Activated CD4-positive, alpha-beta T cell treated with anti-CD3 and anti-CD28 coated beads for 48 hours (primary cell): ENCODE data around the gene HSPB6.

Source experiments
- DNase-seq: peaks from one replicate; pipeline ENCODE4 v3.0.0-alpha.2; 2020

Gene HSPB6

DNA sequence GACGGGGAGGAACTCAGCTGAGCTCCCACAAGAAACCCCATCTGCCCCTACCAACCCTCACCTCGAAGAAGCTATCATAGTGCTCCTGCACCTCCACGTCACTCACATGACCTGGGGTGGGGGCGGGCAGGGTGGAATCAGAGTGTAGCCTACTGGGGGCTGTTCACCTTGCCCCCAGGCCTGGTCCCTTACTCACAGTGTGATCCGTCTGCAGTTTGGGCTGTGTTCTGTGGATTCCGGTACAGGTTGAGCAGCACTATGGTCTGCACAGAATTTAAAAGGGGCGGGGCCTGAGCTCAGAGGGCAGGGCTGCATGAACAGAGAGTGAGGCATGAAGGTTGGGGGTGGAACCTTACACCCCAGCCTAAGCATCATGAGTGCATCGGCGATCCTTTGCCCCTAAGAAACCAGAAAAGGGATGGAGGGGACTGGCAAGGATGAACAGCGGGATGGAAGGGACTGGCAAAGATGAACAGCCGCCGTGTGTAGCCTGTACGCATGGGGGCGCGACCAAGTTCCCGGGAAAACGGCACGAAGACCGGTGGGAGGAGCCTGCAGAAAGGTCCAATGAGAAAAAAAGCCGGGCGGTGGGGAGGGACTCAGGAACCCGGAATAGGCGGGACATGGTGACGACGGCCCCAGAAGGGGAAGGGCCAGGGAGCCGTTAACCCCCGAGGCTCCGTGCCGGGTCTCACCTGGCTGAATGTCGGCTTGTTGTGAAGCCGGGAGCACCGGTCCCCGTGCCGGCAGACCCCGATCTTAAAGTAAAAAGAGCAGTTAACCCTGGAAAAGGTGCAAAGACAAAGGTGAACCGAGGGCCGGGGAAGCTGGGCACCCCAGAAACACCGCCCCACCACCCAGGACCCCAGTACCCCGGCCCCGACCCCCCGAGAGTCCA lies 12.2 kb downstream of the HSPB6 start:
- peak; percentile 95 for DNase-seq

DNA sequence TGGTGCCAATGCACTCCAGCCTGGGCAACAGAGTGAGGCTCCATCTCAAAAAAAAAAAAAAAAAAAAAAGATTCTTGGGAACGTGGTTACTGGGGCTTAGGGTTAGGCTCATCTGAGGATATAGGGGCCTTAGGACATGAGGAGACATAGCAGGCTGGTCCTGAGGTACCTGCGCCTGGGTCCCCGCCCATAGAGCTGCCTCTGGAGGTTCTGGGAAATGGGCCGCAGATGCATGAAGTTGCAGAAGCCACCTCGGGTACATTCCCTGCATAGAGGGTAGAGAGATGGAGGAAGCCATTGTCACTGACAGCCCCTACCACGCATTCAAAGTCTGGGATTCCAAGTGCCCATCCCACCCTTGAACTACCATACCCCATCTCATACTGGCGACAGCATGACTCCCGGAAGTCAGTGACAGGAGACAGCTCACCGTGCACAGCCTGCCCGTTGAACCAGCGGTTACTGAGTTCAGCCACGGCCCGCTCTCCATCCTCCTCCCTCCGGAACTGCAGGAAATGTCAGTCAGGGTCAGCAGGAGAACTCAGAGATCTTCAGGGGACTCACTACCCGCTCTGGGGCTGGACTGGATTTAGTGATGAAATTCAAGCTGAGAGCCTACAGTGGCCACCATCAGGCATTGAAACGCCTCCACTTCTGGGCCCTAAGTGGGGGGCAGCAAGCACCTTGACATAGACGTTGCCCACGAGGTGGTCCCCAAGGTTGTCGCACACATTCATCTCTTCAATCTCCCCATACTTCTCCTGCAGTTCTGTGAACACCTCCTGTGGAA lies 13.0 kb downstream of the HSPB6 start:
- no peak for DNase-seq

DNA sequence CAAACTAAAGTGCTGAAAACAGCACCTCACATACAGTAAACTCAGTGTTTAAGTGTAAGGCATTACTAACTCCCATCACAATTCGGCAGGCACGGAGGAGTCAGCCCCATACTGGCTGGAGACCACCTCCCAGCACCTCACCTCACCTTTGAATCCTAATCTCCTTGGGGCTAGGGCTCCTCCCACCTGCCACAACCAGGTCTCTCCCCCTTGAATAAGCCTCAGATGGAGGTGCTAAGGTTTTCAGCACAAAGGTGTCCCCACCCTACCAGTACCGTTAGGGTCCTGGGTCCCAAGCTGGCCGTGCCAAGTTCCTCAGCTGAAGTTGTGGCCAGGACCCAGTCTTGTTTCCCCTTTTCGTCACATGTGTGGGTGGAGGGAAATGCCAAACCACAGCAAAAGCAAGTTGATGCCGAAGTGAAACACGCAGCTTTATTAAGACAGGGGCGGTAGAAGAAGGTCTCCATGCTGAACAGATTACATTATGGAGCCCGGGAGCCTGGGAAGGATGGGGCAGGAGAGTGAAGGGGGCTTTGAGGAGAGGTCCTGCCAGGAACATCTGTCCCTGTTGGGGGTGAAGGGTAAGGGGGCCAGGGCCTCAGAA lies 14.6 kb downstream of the HSPB6 start, which contains the start of gene IGFLR1:
Gene IGFLR1, minus strand, starts transcription at position 332 of the 604 bp plus-strand sequence. CDS start 1,272 bp downstream, outside the sequence.
- peak; percentile 82 for DNase-seq

DNA sequence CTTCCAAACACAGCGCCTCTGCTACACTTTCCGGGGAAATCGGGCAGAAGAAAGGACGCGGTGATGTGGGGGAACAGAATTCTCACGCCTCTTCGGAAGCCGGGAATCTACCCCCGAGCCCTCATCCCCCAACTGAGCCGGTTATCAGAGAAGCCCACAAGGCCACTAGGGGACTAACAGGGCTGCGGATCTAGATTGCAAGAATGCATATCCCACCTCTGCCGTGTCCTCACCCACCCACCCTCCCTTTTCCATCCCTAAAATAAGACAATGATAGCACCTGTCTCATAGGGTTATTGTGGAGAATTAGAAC lies 15.7 kb downstream of the HSPB6 start:
- DNase-seq = no peak

DNA sequence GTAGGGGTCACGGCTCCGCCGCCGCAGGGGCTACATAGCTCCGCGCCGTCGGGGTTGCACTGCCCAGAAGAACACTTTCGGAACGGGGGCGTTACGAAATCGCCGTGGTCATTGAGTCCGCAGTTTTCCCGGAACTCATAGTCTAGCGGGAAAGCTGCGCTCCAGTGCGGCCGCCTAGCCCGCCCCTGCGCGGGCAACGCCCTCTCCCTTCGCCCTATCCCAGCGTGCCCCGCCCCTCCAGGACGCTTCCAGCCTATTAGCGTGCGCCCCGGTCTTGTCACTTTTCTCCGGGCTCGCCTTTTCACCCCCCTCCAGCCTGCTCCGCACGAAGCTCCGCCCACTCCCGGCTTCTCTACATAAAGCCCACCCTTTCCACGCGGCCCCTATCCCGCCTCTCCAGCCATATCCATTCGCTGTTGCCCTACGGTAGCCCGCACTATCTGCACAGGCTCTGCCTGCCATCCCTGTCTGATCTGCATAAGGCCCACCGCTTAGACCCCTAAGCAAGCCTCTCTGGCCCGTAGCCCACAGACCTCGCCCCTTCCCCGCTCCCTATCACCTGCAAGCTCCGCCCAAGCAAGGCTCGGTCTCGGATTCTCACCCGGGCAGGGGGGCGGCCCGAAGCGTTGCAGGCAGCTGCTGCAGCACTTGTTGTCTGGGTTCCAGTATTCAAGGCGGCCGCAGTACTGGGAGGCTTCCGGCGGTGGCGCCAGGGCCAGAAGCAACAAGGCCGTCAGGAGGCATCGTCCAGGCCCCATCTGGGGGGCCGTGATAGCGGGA lies 16.2 kb downstream of the HSPB6 start:
- peak; percentile 98 for DNase-seq

DNA sequence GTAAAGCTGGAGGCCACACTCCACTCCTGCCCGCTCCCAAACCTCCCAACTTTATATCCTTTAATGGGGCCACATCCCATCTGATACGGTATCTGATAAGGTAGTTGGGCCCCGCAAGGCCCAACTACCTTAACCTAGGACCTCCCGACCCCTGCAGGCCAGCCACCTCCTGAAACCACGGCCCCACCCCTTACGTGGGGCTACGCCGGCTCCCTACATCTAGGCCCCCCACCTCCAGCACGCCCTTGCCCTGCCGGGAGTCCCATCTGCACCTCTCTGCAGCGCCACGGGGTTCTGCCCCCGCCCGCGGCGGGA lies 16.8 kb downstream of the HSPB6 start:
- DNase-seq = no peak

DNA sequence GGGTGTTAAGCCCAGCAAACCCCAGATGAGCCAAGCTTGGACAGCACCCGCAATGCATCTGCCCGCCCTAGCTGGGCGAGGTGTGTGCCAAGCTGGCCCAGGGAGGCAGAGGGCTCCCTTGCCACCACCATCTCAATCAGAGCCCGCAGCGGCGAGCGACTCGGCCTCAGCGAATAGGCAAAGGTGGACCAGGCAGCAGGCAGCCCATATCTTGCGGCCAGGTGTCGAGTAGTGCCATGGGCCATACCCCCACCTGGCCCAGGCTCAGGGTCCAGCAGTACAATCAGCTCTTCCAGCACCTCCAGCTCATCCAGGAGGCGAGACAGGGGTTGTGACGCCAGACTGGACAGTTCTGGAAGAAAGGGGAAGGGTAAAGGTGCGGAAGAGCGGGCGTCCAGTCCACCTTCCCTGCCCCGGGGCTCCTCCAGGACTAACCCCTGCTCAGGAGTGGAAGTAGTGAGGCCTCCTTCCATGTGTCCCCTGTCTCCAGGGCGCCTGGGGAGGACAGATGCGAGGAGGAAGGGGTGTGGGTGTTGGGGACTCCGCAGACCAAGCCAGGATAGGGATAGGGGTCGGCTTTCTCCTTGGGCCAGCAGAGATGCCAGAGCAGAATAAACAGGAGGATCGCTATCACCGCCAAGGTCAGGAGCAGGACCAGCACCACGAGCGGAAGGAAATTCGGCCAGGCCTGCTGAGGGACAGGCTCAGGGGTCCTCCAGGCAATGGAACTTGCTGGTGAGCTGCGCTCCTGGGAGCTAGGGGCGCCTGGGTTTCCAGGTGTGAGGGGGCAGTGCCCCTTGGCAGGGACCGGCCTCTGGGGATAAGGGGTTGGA lies 17.3 kb downstream of the HSPB6 start:
- DNase-seq = no peak

DNA sequence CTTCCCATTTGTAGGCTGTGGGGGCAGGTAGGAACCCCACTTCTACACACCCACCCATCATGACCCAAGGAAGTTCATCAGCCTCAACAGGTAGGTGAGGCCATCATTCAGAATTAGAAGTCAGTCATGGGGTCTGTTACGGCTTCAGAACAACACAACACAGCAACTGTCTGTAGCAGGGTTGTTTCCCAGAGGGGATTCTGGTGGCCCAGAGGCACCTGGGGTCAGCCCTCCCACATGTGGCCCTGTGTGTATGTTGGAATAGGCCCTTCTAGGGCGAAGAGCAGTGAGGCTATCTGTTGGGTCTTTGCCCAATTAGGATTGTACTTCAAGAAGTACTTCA lies 18.0 kb downstream of the HSPB6 start:
- DNase-seq = no peak

DNA sequence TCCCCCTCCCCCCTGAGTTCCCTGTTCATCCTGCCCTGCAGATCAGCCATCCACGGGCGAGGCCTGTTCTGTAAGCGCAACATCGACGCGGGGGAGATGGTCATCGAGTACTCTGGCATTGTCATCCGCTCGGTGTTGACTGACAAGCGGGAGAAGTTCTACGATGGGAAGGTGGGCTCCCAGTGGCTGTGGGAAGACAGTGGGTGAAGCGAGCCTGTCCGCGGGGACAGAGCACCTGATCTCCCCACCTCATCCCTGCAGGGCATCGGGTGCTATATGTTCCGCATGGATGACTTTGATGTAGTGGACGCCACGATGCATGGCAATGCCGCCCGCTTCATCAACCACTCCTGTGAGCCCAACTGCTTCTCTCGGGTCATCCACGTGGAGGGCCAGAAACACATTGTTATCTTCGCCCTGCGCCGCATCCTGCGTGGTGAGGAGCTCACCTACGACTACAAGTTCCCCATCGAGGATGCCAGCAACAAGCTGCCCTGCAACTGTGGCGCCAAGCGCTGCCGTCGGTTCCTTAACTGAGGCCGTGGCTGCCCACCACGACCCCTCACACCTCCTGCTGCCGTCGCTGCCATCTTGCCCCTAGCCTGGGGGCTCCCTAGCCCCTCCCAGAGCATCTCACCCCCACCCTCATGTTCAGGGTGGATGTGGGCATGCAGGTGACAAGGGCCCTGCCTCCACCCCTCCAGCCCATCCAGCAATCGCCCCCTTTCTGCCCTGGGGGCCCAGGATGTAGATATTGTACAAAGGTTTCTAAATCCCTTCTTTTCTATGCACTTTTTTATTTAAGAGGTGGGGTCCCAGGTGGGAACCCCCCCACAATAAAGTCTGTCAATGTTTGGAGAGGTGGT lies 18.6 kb downstream of the HSPB6 start:
- DNase-seq = no peak

DNA sequence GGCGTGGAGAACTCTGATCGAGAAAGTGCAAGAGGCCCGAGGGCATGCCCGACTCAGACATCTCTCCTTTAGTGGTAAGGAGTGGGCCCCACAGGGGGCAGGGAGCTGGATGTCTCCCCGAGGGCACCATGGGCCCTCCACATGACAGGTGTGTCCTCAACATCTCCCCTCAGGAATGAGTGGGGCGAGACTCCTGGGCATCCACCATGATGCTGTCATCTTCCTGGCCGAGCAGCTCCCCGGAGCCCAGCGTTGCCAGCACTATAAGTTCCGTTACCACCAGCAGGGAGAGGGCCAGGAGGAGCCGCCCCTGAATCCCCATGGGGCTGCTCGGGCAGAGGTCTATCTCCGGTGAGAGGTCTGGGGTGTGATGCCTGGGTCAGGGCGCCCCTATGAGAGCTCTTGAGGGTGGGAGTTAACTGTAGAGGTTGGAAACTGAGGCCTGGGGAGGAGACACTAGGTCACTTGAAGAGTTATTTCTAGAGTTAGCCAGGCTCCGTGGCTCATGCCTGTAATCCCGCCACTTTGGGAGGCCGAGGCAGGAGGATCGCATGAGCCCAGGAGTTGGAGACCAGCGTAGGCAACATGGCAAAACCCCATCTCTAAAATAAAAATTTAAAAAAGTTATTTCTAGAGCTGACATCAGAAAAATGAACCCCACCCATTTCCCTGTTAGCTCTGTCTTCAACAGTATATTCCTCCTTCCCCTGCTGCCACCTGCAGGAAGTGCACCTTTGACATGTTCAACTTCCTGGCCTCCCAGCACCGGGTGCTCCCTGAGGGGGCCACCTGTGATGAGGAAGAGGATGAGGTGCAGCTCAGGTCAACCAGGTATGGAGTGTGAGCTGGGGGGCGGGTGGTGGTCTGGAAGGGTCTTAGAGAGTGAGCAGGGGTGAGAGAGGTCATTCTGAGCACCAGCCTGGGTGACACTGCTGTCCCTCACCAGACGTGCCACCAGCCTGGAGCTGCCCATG lies 19.6 kb downstream of the HSPB6 start:
- DNase-seq = no peak

DNA sequence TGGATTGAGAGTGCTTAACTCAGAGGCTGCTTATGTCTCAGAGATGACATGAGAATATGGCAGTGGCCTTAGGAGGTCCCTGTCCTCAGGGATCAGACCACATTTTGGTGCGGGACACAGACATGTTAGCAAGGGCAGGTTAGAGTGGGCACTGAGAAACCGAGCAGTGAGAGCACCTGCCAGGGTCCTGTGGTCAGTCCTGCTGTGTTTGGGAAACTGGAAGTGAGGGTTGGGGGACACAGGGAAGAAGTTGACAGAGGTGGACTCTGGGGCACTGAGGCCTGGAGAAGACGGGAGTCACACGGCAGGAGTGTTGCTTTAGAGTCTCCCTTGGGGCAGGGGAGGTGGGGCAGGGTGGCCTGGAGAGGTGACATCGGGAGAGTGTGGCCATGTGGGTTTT lies 21.9 kb downstream of the HSPB6 start:
- DNase-seq = no peak

DNA sequence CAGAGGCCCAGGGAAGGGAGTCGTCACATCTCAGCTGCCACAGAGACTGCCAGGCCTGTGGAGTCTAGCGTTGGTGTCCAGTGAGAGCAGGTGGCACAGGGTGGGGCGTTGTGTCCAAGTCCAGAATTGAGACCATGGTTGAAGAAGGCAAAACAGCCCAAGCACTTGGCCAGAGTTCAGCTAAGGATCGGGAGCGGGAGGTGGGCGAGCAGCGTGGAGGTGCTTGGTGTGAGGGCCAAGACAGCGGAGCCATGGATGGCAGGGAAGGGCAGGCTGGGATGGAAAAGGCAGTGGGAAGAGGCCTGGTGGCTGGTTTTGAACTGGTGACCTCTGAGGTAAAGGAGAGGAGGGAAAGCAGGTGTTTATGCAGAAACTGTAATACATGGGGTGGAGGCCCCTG lies 22.6 kb downstream of the HSPB6 start:
- no peak for DNase-seq

DNA sequence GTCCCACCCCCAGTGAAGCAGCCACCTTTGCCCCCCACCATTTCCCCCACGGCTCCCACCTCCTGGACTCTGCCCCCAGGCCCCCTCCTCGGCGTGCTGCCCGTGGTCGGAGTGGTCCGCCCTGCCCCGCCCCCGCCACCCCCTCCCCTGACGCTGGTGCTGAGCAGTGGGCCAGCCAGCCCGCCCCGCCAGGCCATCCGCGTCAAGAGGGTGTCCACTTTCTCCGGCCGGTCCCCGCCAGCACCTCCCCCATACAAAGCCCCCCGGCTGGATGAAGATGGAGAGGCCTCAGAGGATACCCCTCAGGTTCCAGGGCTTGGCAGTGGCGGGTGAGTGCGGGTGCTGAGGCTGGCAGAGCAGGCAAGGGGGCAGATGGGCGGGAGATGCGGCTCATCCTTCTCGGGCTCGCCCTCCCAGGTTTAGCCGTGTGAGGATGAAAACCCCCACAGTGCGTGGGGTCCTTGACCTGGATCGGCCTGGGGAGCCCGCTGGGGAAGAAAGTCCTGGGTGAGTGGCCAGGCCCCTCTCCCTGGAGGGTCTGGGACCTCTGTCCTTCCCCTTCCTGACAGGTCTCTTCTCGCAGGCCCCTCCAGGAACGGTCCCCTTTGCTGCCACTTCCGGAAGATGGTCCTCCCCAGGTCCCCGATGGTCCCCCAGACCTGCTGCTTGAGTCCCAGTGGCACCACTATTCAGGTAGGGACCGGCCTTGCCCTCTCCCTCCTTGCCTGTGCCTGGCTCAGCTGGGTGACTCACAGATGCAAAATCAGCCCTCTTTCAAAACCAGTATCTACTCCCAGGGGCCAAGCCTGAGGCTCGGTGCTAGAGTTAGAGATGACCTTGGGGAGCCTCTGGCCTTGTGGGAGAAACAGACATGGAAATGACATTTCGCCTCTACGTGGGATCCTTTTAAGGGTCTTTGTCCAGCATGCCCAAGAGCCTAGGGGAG lies 23.4 kb downstream of the HSPB6 start:
- no peak for DNase-seq

DNA sequence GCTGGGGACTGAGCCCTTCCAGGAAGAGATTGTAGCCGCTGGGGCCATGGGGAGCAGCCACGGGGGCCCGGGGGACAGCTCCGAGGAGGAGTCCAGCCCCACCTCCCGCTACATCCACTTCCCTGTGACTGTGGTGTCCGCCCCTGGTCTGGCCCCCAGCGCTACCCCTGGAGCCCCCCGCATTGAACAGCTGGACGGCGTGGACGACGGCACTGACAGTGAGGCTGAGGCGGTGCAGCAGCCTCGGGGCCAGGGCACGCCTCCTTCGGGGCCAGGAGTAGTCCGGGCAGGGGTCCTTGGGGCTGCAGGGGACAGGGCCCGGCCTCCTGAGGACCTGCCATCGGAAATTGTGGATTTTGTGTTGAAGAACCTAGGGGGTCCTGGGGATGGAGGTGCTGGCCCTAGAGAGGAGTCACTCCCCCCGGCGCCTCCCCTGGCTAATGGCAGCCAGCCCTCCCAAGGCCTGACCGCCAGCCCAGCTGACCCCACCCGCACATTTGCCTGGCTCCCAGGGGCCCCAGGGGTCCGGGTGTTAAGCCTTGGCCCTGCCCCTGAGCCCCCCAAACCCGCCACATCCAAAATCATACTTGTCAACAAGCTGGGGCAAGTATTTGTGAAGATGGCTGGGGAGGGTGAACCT lies 24.2 kb downstream of the HSPB6 start:
- DNase-seq = no peak

DNA sequence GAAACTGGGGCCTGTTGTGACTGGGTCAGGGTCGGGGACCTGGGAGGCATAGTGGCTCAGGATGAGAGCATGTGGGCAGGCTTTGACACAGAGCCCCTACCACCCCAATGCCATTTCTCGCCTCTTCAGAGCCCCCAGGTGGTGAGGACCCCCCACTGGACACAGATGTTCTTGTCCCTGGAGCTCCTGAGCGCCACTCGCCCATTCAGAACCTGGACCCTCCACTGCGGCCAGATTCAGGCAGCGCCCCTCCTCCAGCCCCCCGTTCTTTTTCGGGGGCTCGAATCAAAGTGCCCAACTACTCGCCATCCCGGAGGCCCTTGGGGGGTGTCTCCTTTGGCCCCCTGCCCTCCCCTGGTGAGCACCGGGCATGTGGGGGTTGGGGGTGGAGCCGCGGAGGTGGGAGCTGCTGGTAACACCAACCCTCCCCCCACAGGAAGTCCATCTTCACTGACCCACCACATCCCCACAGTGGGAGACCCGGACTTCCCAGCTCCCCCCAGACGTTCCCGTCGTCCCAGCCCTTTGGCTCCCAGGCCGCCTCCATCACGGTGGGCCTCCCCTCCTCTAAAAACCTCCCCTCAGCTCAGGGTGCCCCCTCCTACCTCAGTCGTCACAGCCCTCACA lies 24.9 kb downstream of the HSPB6 start:
- no peak for DNase-seq

DNA sequence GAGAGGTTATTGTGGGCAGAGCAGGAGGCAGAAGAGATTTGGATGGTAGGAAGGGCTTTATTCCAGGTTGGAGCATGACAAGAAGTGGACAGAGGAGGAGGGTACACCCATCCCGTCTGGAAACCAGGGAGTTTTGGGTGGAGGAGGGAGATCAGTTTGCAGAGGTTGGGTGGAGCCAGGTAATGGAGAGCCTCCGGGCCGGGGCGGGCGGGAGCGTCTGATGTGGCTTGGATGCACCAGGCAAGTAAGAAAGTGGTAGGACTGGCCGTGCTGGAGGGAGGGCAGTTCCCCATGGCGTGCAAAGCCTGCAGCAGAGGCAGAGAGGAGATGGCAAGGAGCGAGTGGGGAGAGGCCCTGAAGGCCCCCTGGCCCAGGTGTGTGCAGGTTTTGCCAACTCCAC lies 25.5 kb downstream of the HSPB6 start:
- no peak for DNase-seq

DNA sequence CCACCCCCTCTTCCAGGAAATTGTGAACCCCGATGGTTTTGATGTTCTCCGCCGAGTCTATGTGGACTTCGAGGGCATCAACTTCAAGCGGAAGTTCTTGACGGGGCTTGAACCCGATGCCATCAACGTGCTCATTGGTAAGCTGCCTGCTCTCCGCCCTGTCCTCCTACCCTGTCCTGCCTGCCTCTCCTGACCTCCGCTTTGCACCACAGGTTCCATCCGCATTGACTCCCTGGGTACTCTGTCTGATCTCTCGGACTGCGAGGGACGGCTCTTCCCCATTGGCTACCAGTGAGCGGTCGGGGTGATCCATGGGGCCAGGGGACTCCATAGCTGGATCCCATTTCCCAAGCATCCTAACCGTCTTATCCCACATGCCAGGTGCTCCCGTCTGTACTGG lies 26.5 kb downstream of the HSPB6 start:
- DNase-seq = no peak

DNA sequence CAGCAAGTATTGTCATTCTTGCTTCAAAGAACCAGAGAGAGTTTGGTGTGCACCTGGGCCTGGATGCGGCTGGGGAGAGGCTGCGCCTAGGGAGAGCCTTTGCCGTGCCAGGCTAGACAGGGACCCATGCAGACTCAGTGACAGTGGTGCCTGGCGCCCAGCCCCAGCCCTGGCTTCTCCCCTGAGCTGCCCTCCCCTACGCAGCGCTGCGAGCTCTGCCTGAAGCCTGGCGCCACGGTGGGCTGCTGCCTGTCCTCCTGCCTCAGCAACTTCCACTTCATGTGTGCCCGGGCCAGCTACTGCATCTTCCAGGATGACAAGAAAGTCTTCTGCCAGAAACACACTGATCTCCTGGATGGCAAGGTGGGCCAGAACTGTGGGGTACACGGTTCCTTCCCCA lies 27.1 kb downstream of the HSPB6 start:
- no peak for DNase-seq
